HL-60 (cell line): ENCODE results near the gene RIGI.

ENCODE experiments used
- DNase-seq, 2 experiments: peaks; one replicate each; pipeline ENCODE4 v3.0.0-alpha.2; 2010 to 2020; ENCODE audit warnings: low read depth in 1 of 2, low spot score in 1 of 2
- H3K27ac ChIP-seq: fragments of 250-450 bp; sonication (Bioruptor Pico); replicated peaks from 2 replicates; pipeline ENCODE4 v1.5.1; 2020; ENCODE audit warnings: mild to moderate bottlenecking, moderate library complexity
- H3K27me3 ChIP-seq: fragments of 250-450 bp; sonication (Bioruptor Pico); 2 replicates; pipeline ENCODE4 v1.5.1; 2021; ENCODE audit warnings: mild to moderate bottlenecking, moderate library complexity; ENCODE audit not compliant: insufficient read depth, poor library complexity, severe bottlenecking
- H3K4me3 ChIP-seq: replicated peaks from 2 replicates; pipeline ENCODE4 v1.5.1; 2011; ENCODE audit warnings: mild to moderate bottlenecking, control low read depth, low read length; ENCODE audit not compliant: insufficient read depth
- GABPA ChIP-seq: IDR thresholded peaks from 2 replicates; pipeline ENCODE4 v1.6.1; 2012; ENCODE audit warnings: low read depth
- POLR2AphosphoS5 ChIP-seq: IDR thresholded peaks from 2 replicates; pipeline ENCODE4 v1.6.1; 2012; ENCODE audit warnings: low read depth
- SPI1 ChIP-seq: IDR thresholded peaks from 2 replicates; pipeline ENCODE4 v1.6.1; 2012; ENCODE audit warnings: low read depth, mild to moderate bottlenecking, borderline replicate concordance
- TF ChIP-seq, protein P1 (sequence below): IDR thresholded peaks from one replicate; pipeline ENCODE4 v1.5.1; 2011; ENCODE audit warnings: low read length, control low read depth, inconsistent platforms; ENCODE audit not compliant: insufficient read depth
- TF ChIP-seq, protein P2 (sequence below): IDR thresholded peaks from 2 replicates; pipeline ENCODE4 v1.6.1; 2012; ENCODE audit warnings: low read depth; ENCODE audit not compliant: insufficient replicate concordance

RIGI gene

DNA sequence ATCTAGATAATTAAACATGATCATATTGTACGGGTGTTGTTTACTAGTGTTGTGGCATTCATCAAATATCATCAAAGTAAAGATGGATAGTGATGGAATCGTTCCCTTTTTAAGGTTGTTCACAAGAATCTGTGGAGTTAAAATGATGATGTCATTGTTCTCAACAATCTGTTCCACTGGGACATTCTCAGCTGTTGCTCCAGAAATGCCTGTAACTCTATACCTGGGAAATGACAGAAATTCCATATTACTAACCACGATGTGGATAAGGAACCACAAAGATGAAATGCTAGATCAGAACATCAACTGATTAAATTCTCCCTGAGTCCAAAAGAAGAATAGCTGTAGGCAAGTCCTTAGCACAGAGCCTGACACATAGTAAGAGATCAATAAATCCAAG, 38.0 kb downstream of the RIGI start:
- Histone ChIP-seq H3K27me3 (no peaks in the 10 kb centered on the region), H3K4me3 (no peak overlapping the region), H3K27ac (no peak overlapping the region)
- no peak for DNase-seq
- TF ChIP-seq, protein P1, sequence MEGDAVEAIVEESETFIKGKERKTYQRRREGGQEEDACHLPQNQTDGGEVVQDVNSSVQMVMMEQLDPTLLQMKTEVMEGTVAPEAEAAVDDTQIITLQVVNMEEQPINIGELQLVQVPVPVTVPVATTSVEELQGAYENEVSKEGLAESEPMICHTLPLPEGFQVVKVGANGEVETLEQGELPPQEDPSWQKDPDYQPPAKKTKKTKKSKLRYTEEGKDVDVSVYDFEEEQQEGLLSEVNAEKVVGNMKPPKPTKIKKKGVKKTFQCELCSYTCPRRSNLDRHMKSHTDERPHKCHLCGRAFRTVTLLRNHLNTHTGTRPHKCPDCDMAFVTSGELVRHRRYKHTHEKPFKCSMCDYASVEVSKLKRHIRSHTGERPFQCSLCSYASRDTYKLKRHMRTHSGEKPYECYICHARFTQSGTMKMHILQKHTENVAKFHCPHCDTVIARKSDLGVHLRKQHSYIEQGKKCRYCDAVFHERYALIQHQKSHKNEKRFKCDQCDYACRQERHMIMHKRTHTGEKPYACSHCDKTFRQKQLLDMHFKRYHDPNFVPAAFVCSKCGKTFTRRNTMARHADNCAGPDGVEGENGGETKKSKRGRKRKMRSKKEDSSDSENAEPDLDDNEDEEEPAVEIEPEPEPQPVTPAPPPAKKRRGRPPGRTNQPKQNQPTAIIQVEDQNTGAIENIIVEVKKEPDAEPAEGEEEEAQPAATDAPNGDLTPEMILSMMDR = no peak
- TF ChIP-seq, protein P2, sequence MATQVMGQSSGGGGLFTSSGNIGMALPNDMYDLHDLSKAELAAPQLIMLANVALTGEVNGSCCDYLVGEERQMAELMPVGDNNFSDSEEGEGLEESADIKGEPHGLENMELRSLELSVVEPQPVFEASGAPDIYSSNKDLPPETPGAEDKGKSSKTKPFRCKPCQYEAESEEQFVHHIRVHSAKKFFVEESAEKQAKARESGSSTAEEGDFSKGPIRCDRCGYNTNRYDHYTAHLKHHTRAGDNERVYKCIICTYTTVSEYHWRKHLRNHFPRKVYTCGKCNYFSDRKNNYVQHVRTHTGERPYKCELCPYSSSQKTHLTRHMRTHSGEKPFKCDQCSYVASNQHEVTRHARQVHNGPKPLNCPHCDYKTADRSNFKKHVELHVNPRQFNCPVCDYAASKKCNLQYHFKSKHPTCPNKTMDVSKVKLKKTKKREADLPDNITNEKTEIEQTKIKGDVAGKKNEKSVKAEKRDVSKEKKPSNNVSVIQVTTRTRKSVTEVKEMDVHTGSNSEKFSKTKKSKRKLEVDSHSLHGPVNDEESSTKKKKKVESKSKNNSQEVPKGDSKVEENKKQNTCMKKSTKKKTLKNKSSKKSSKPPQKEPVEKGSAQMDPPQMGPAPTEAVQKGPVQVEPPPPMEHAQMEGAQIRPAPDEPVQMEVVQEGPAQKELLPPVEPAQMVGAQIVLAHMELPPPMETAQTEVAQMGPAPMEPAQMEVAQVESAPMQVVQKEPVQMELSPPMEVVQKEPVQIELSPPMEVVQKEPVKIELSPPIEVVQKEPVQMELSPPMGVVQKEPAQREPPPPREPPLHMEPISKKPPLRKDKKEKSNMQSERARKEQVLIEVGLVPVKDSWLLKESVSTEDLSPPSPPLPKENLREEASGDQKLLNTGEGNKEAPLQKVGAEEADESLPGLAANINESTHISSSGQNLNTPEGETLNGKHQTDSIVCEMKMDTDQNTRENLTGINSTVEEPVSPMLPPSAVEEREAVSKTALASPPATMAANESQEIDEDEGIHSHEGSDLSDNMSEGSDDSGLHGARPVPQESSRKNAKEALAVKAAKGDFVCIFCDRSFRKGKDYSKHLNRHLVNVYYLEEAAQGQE = no peak
- TF ChIP-seq GABPA = no peak
- TF ChIP-seq SPI1 = no peak
- TF ChIP-seq POLR2AphosphoS5 = no peak

DNA sequence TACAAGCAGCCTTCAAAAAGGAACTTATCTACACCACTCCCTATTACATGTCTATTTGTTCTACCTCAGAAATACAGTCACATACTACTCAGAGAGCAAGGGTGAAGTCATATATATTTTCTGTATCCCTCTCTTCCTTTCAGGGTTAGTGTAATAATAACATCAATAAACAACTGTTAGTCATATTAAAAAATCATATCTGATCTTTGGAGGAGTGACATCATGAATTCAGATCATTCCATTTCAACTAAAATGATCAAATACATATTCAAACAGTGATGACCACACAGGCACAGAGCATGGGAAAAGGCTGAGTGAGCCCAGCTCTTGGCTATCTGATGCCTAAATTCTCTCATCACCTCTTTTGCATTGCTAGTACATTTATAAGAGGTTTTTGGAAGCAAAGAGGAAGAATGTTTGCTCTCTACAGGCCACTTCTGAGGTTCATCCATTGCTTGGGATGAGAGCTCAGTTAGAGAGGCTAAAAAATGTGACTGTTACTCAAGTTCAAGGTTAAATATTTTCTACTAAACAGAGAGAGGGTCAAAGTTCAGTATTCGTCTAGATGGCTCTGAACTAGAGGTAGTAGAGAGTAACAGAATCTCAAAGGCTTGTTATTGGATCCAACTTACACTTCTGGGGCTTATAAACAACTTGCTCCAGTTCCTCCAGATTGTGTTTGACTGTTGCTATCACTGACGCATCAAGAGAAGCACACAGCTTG, 39.0 kb downstream of the RIGI start:
- no peaks in the 10 kb centered on the region for H3K27me3 ChIP-seq
- no peak overlapping the region for H3K4me3 ChIP-seq
- H3K27ac ChIP-seq = no peak overlapping the region
- TF ChIP-seq, protein P1 = no peak
- TF ChIP-seq SPI1 (no peak), GABPA (no peak), POLR2AphosphoS5 (no peak)
- TF ChIP-seq, protein P2 = no peak
- DNase-seq = no peak

DNA sequence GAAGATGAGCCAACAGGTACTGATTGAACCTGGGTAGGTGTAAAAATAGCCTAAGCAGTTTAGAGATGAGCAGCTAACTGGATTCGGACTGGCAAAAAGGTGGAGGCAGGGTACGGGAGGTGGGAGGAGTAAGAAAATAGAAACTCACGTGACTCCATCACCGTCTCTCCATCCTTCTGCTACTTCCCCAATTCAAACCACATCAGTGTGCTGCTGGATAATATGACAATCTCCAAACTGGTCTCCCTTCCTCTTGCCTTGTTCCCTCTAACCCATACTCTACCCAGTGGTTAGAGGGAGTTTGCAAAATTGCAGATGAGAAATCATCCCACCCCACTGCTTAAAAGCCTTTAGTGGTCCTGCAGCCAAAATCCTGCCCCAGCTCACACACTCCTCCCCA, 42.7 kb downstream of the RIGI start:
- DNase-seq = peak; percentile 6 to 43
- Histone ChIP-seq H3K27me3 (no peaks in the 10 kb centered on the region), H3K27ac (no peak overlapping the region), H3K4me3 (no peak overlapping the region)
- TF ChIP-seq, protein P2 = no peak
- TF ChIP-seq SPI1 = no peak; the same call in 1 of the 2 replicates
- TF ChIP-seq, protein P1 = no peak
- no peak for TF ChIP-seq POLR2AphosphoS5
- TF ChIP-seq GABPA = no peak
